Measurements from ENCODE around the gene SDC3.

The SDC3 gene

DNA sequence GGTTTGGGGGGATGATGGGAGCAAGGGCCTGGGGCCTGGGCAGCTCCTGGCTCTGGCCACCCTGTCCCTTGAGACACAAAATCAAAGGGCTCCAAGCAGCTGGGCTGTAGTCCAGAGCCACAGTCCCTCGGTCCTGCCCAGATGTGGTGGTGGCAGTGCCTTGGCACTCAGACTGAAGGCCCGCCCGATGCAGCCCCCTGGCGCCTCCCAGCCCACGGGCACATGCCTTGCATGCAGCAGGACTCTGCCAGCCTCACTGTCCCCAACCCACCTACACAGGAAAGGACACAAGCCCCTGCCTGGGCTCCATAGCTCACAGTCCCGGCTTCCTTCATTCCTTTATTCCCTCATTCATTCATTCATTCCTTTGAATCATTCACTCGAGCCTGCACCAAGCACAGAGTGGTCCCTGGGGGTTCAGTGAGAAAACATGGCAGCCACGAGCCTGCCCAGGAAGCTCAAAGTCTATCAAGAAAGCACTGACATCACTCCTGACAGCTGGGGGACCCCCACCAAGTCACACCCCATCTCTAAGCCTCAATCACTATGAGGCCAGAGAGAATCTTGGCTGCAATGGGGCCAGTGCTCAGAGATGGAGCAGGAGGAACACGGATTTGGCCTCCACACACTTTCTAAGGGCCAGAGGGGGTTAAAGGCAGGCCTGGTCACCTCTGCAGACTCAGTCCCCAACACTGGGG is 5.8 kb downstream of the SDC3 start:
- H3K9me3 ChIP-seq, result no peaks in the 10 kb centered on the region
- H3K4me3 ChIP-seq (ENCODE audit: low read depth in 1 of 2, low read length in 1 of 2), result no peak overlapping the region
- H3K36me3 ChIP-seq, result no peaks in the 10 kb centered on the region
- H3K27me3 ChIP-seq, result peaks cover 100% of the 10 kb centered on the region
- peaks cover 0 to under 1% of the 10 kb centered on the region in 2 experiments for H3K4me1 ChIP-seq (ENCODE audit: control insufficient read depth in 1 of 2, insufficient read depth in 1 of 2, low read depth in 1 of 2, low read length in 1 of 2)
- no peak overlapping the region for H3K27ac ChIP-seq
- TF ChIP-seq CTCF (IDR thresholded peaks at IDR 0.05), result no peak

DNA sequence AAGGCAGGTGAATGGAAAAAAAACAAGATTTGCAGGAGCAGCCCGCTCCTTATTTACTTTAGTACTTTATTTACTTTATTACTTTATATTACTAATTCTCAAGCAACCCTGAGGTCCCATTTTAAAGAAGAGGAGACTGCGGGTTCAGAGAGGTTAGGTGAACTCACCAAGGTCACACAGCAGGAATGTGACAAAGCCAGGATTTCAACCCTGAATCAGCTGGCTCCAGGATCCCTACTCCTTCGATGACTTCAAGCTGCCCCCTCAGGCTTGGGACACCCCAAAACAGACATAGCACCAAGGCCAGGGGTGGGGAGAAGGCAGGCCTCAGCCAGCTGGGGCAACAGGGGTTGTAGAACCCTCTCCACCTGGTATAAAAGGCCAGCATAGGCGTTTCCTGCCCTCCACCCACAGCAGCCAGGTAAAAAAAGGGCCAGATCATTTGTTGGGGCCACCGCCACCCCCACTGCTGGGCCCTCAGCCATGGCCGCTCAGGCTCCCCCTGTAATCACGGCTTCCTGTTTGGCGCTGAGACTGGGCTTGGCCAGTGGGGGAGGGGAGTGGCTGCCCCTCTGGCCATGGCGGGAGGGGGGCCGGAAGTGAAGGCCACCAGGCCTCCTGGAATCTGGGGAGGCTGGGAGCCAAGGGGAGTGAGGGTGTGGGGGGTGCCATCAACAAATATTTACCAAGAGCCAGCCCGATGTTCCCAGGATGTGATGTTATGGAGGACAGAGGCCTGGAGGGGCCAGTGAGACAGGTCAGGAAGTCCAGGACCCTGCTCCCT is 6.6 kb downstream of the SDC3 start:
- H3K36me3 ChIP-seq, result no peaks in the 10 kb centered on the region
- no peak overlapping the region for H3K27ac ChIP-seq
- H3K4me3 ChIP-seq (ENCODE audit: low read depth in 1 of 2, low read length in 1 of 2), result no peak overlapping the region
- H3K4me1 ChIP-seq (ENCODE audit: control insufficient read depth in 1 of 2, insufficient read depth in 1 of 2, low read depth in 1 of 2, low read length in 1 of 2), result no peaks in the 10 kb centered on the region
- peaks cover 94% of the 10 kb centered on the region for H3K27me3 ChIP-seq
- TF ChIP-seq CTCF (IDR thresholded peaks at IDR 0.05), result no peak
- H3K9me3 ChIP-seq, result no peaks in the 10 kb centered on the region

DNA sequence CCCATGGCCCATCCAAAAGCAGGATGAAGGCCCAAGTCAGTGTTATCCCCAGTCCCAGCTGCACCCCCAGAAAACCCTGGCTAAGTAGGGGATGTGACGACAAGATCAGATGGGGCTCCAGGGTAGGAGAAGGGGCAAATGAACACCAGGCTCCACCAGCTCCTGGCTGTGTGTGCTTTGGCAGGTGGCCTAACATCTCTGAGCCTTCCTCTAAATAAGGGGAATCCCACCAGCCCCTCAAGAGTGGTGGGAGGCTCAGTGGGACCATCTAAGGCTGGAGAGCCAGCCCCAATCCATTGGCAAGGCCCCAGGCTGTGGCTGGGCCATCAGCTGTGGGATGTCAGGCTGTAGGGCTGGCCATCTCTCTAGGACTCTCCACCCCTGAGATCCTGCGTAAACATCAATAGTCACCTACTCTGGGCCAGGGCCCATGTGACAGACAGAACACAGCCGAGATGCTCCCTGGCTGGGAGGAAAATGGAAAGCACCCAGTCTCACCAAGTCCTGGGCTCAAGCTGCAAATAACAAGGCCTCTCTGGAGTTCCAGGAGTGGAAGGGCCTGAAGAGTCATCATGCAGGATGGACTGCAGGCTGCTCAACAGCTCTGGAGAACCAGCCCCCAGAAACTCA is 7.5 kb downstream of the SDC3 start:
- TF ChIP-seq CTCF (IDR thresholded peaks at IDR 0.05), result no peak
- Histone ChIP-seq H3K4me3 (ENCODE audit: low read depth in 1 of 2, low read length in 1 of 2) (no peak overlapping the region), H3K9me3 (no peaks in the 10 kb centered on the region), H3K36me3 (no peaks in the 10 kb centered on the region), H3K4me1 (ENCODE audit: control insufficient read depth in 1 of 2, insufficient read depth in 1 of 2, low read depth in 1 of 2, low read length in 1 of 2) (no peaks in the 10 kb centered on the region), H3K27me3 (peaks cover 94% of the 10 kb centered on the region), H3K27ac (no peak overlapping the region)

- no peaks in the 10 kb centered on the region for H3K36me3 ChIP-seq
- no peak overlapping the region for H3K4me3 ChIP-seq (ENCODE audit: low read depth in 1 of 2, low read length in 1 of 2)
- no peak for TF ChIP-seq CTCF (IDR thresholded peaks at IDR 0.05)
Observed at GRCh38 chr1:30900486-30900885, 8.1 kb downstream of the SDC3 start.

GRCh38 chr1:30899577-30900389 is 8.8 kb downstream of the SDC3 start:
- no peaks in the 10 kb centered on the region for H3K36me3 ChIP-seq
- no peak overlapping the region for H3K4me3 ChIP-seq (ENCODE audit: low read depth in 1 of 2, low read length in 1 of 2)
- H3K9me3 ChIP-seq, result no peaks in the 10 kb centered on the region
- no peaks in the 10 kb centered on the region for H3K4me1 ChIP-seq (ENCODE audit: control insufficient read depth in 1 of 2, insufficient read depth in 1 of 2, low read depth in 1 of 2, low read length in 1 of 2)
- H3K27me3 ChIP-seq, result peaks cover 94% of the 10 kb centered on the region
- TF ChIP-seq CTCF (IDR thresholded peaks at IDR 0.05), result no peak
- H3K27ac ChIP-seq, result no peak overlapping the region

More at GRCh38 chr1:30900486-30900885, 8.1 kb downstream of the SDC3 start:
- peaks cover 94% of the 10 kb centered on the region for H3K27me3 ChIP-seq
- no peaks in the 10 kb centered on the region for H3K9me3 ChIP-seq
- no peaks in the 10 kb centered on the region for H3K4me1 ChIP-seq (ENCODE audit: control insufficient read depth in 1 of 2, insufficient read depth in 1 of 2, low read depth in 1 of 2, low read length in 1 of 2)
- H3K27ac ChIP-seq, result no peak overlapping the region
